Measurements from ENCODE around the gene RUNX2.
A peak's percentile ranks its signal among the peaks of the same experiment; 100 is the strongest.

- TF ChIP-seq POLR2A (IDR thresholded peaks at IDR 0.05) (peak; percentile 36 to 54), CTCF (IDR thresholded peaks at IDR 0.05) (peak in 2 of 6 experiments; percentile 27 to 37)
These were observed 49.6 kb downstream of the RUNX2 start, which contains the start of gene SUPT3H for GRCh38 chr6:45377554-45378333.

Data from Peyer's patch (tissue), 4 donors.